Bronchial epithelial cell (primary cell): ENCODE data around the gene GZMM. TPM values are rescaled to one million over a fixed set of nuclear protein-coding genes. Genes with fewer than 3 reads are reported as not detected.

Experiments
- DNase-seq: peaks from one replicate; pipeline ENCODE4 v3.0.0-alpha.2; 2010; ENCODE audit warnings: low read depth
- FAIRE-seq: peaks from 2 replicates; lab custom pipeline; 2011; peaks lifted over from hg19 to GRCh38; lab: Jason Lieb, UNC
- H3K27me3 ChIP-seq: 2 replicates; pipeline ENCODE4 v1.5.1; 2011; ENCODE audit warnings: low read length; ENCODE audit not compliant: control insufficient read depth, insufficient read depth
- H3K36me3 ChIP-seq: 2 replicates; pipeline ENCODE4 v1.5.1; 2011; ENCODE audit warnings: low read length; ENCODE audit not compliant: control insufficient read depth, insufficient read depth
- H3K4me3 ChIP-seq: 2 replicates; pipeline ENCODE4 v1.5.1; 2011; ENCODE audit warnings: mild to moderate bottlenecking, low read depth, low read length, control low read depth
- total RNA-seq: library from RNA; depleted of rRNA; stranded (reverse); fragments of >200 nt; gene quantifications from 2 replicates; pipeline ENCODE4 v1.2.1, GENCODE V29; 2014
- TF ChIP-seq, protein P1 (sequence below): IDR thresholded peaks from 2 replicates; pipeline ENCODE4 v1.5.1; 2011; ENCODE audit warnings: mild to moderate bottlenecking, moderate library complexity, low read length, control low read depth, inconsistent platforms; ENCODE audit not compliant: insufficient read depth, severe bottlenecking

The GZMM gene
- total RNA-seq, 1 donor from 2014 or later, result not detected

DNA sequence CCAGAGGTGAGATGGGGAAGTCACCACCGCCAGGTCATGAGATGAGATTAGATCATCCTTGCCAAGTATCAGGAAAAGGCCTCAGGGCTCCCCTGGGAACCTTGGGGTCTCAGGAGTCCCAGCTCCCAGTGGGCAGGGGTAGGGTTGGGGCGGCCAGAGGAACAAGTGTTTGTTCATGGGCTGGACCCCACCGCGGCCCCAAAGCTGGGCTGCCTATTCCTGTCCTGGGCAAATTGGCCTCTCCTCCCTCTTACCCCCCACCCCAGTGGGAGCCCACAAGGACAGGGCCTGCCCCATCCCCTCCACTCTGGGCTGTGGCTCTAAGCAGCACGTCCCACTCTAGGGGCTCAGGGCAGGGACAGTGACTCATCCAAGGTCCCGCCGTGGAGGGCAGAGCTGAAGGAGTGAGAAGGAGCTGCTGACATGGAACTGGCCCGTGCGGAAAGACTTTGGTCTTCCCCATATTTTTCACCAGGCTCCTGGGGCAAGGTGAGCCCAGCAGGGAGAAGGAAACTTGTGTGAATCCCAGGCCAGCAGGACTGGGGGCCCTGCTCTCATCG lies 41.8 kb downstream of the GZMM start:
- DNase-seq (no peak), FAIRE-seq (no peak)
- peaks cover 17% of the 10 kb centered on the region for H3K36me3 ChIP-seq
- TF ChIP-seq, protein P1, sequence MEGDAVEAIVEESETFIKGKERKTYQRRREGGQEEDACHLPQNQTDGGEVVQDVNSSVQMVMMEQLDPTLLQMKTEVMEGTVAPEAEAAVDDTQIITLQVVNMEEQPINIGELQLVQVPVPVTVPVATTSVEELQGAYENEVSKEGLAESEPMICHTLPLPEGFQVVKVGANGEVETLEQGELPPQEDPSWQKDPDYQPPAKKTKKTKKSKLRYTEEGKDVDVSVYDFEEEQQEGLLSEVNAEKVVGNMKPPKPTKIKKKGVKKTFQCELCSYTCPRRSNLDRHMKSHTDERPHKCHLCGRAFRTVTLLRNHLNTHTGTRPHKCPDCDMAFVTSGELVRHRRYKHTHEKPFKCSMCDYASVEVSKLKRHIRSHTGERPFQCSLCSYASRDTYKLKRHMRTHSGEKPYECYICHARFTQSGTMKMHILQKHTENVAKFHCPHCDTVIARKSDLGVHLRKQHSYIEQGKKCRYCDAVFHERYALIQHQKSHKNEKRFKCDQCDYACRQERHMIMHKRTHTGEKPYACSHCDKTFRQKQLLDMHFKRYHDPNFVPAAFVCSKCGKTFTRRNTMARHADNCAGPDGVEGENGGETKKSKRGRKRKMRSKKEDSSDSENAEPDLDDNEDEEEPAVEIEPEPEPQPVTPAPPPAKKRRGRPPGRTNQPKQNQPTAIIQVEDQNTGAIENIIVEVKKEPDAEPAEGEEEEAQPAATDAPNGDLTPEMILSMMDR, result no peak
- peaks cover 5% of the 10 kb centered on the region for H3K27me3 ChIP-seq
- H3K4me3 ChIP-seq, result no peak overlapping the region

- Histone ChIP-seq H3K27me3 (peaks cover 7% of the 10 kb centered on the region), H3K4me3 (no peak overlapping the region), H3K36me3 (peaks cover 2% of the 10 kb centered on the region)
- DNase-seq, result peak; percentile 49
- TF ChIP-seq, protein P1, result peak; percentile 84
- FAIRE-seq, result no peak
Measured at GRCh38 chr19:588093-588740, 44.4 kb downstream of the GZMM start.

DNA sequence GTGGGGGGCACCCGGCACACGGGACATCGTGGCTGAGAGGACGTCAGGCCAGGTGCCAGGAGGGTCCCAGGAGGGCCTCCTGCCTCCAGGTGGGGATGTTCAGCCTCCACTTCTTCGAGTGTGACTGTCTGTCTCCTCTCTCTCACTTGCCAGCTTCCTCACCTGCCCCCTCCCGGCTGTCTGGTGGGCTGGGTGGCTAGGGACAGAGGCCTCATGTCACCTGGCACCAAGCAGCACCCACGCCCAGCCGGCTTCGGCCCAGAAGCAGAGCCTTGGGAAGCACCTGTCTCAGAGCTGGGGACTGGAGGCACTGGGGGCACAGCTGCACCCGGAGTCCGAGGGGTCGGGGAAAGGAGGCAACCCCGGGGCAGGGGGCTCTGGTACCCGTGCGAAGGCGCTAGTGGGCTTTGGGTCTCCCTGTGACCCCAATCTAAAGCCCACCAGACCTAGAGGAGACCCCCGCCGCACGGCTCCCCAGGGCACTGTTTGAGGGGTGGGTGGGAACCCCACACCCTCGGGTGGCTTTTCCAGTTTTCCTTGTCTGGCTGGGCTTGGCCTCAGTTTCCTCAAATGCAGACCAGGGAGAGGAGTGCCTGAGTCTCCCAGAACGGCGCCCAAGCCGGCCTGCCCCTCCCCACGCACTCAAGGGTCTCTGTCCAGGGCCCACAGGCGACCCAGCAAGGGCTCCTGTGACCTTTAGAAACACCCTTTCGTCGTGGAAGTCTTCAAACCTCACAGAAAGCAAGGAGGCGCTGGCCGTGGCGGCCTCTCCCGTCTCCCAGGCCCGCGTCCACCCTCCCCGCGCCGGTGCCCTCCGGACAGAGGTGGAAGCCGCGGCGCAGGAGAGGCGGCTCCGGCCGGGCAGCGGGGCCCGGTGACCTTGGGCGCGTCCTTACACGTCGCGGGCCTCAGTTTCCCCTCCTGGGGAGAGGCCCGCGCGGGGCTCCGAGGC lies 45.2 kb downstream of the GZMM start:
- Histone ChIP-seq H3K4me3 (no peak overlapping the region), H3K27me3 (peaks cover 7% of the 10 kb centered on the region), H3K36me3 (no peaks in the 10 kb centered on the region)
- TF ChIP-seq, protein P1, result no peak
- FAIRE-seq, result no peak
- no peak for DNase-seq

- no peak for FAIRE-seq
- TF ChIP-seq, protein P1, result no peak
- no peak within 1 kb of the TSS for H3K4me3 ChIP-seq
- peaks cover 7% of the 10 kb centered on the region for H3K27me3 ChIP-seq
- no peak for DNase-seq
- H3K36me3 ChIP-seq, result no peaks in the 10 kb centered on the region
Measured at GRCh38 chr19:589693-590395, 46.0 kb downstream of the GZMM start, which contains the start of gene HCN2. TSS of gene HCN2 (plus strand) at chr19:589881. CDS start at chr19:589946, 65 bp downstream.

DNA sequence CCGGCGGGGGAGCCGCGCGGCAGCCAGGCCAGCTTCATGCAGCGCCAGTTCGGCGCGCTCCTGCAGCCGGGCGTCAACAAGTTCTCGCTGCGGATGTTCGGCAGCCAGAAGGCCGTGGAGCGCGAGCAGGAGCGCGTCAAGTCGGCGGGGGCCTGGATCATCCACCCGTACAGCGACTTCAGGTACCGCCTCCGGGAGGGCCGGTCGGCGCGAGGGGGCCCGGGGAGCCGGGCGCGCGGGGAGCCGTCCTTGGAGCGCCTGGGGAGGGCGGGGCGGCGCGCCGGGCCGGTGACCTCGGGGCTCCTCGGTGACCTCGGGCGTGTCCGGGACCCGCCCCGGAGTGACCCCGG lies 46.5 kb downstream of the GZMM start:
- FAIRE-seq, result no peak
- peaks cover 7% of the 10 kb centered on the region for H3K27me3 ChIP-seq
- no peak for DNase-seq
- H3K4me3 ChIP-seq, result no peak overlapping the region
- H3K36me3 ChIP-seq, result no peaks in the 10 kb centered on the region
- TF ChIP-seq, protein P1, result no peak
